IMR-90 (cell line): Measurements from ENCODE around the gene HAUS3. TPM values are rescaled to one million over a fixed set of nuclear protein-coding genes. Genes with fewer than 3 reads are reported as not detected.

Source experiments
- ATAC-seq: fragments of 200-7000 bp; cut with Tn5 transposase; 2 replicates; pipeline ENCODE4 v1.9.1; 2020; ENCODE audit warnings: low read depth, mild to moderate bottlenecking, moderate library complexity
- BruUV-seq: library from RNA; stranded (reverse); fragments of 400-500 nt; replicated peaks from 2 replicates; lab custom pipeline; 2021; lab: Mats Ljungman, UMichigan
- CTCF ChIA-PET: fragments of 300-600 bp; formaldehyde crosslinking; extraction: SDS; loops from one replicate; lab custom pipeline; 2021; ENCODE audit warnings: antibody characterized with exemption; lab: Yijun Ruan, JAX
- POLR2A ChIA-PET: fragments of 300-600 bp; sonication (Branson Sonifier 250); formaldehyde crosslinking; loops from one replicate; lab custom pipeline; 2022; ENCODE audit warnings: antibody characterized with exemption; ENCODE audit not compliant: unreplicated experiment; lab: Charles Lee
- DNase-seq: peaks from one replicate; pipeline ENCODE4 v3.0.0; 2013
- H2AFZ ChIP-seq: replicated peaks from 2 replicates; pipeline ENCODE3; 2013; ENCODE audit warnings: low read length, mild to moderate bottlenecking; ENCODE audit not compliant: poor library complexity
- H2AK5ac ChIP-seq: 2 replicates; pipeline ENCODE4 v1.6.1; 2013; ENCODE audit warnings: low read depth, low read length, inconsistent platforms
- H2AK9ac ChIP-seq: replicated peaks from 2 replicates; pipeline ENCODE3; 2013; ENCODE audit warnings: mild to moderate bottlenecking, low read depth, low read length, moderate library complexity; ENCODE audit not compliant: poor library complexity
- H2BK120ac ChIP-seq: 2 replicates; pipeline ENCODE4 v1.6.1; 2013; ENCODE audit warnings: low read depth, low read length, inconsistent platforms
- H2BK15ac ChIP-seq: 3 replicates; pipeline ENCODE4 v1.6.1; 2013; ENCODE audit warnings: low read depth, low read length, inconsistent platforms
- H2BK20ac ChIP-seq: 2 replicates; pipeline ENCODE4 v1.6.1; 2013; ENCODE audit warnings: low read depth, mild to moderate bottlenecking, inconsistent platforms, low read length, moderate library complexity
- H2BK5ac ChIP-seq: 2 replicates; pipeline ENCODE4 v1.6.1; 2013; ENCODE audit warnings: mild to moderate bottlenecking, low read depth, low read length, inconsistent platforms; ENCODE audit not compliant: poor library complexity, severe bottlenecking
- H3K14ac ChIP-seq: replicated peaks from 2 replicates; pipeline ENCODE4 v1.6.1; 2013; ENCODE audit warnings: low read depth, low read length, inconsistent platforms
- H3K18ac ChIP-seq: 2 replicates; pipeline ENCODE4 v1.6.1; 2013; ENCODE audit warnings: low read depth, low read length, control low read depth
- H3K23ac ChIP-seq: 2 replicates; pipeline ENCODE4 v1.6.1; 2013; ENCODE audit warnings: low read depth, low read length, inconsistent platforms
- H3K27ac ChIP-seq: 2 replicates; pipeline ENCODE4 v1.5.1; 2013; ENCODE audit warnings: mild to moderate bottlenecking, control low read depth, low read length; ENCODE audit not compliant: insufficient read depth
- H3K27me3 ChIP-seq: 2 replicates; pipeline ENCODE4 v1.6.1; 2013; ENCODE audit warnings: low read length; ENCODE audit not compliant: control insufficient read depth, insufficient read depth
- H3K36me3 ChIP-seq: 2 replicates; pipeline ENCODE4 v1.6.1; 2013; ENCODE audit warnings: low read length, mixed read lengths; ENCODE audit not compliant: control insufficient read depth, insufficient read depth
- H3K4ac ChIP-seq: 2 replicates; pipeline ENCODE4 v1.6.1; 2013; ENCODE audit warnings: low read depth, low read length, inconsistent platforms
- H3K4me1 ChIP-seq: 2 replicates; pipeline ENCODE4 v1.6.1; 2013; ENCODE audit warnings: low read length, mixed read lengths; ENCODE audit not compliant: control insufficient read depth, insufficient read depth
- H3K4me2 ChIP-seq: 2 replicates; pipeline ENCODE4 v1.6.1; 2013; ENCODE audit warnings: low read depth, mild to moderate bottlenecking, control low read depth, low read length, moderate library complexity
- H3K4me3 ChIP-seq: 2 replicates; pipeline ENCODE4 v1.5.1; 2013; ENCODE audit warnings: low read depth, mild to moderate bottlenecking, control low read depth, low read length, moderate library complexity; ENCODE audit not compliant: insufficient read depth
- H3K56ac ChIP-seq: 2 replicates; pipeline ENCODE4 v1.6.1; 2013; ENCODE audit warnings: low read length, inconsistent platforms; ENCODE audit not compliant: insufficient read depth; ENCODE audit errors: extremely low read depth
- H3K79me1 ChIP-seq, 2 experiments: 2 replicates each; pipeline ENCODE4 v1.6.1; 2013; ENCODE audit warnings: low read length in 2 of 2, inconsistent platforms in 1 of 2, low read depth in 1 of 2
- H3K9ac ChIP-seq: 2 replicates; pipeline ENCODE4 v1.6.1; 2013; ENCODE audit warnings: low read depth, low read length, control low read depth
- H3K9me1 ChIP-seq: 2 replicates; pipeline ENCODE4 v1.6.1; 2013; ENCODE audit warnings: low read length, inconsistent platforms; ENCODE audit not compliant: insufficient read depth
- H3K9me3 ChIP-seq: 2 replicates; pipeline ENCODE4 v1.6.1; 2013; ENCODE audit warnings: low read length; ENCODE audit not compliant: control insufficient read depth, insufficient read depth
- H4K20me1 ChIP-seq: 2 replicates; pipeline ENCODE4 v1.6.1; 2013; ENCODE audit warnings: low read length, inconsistent platforms; ENCODE audit not compliant: insufficient read depth
- H4K5ac ChIP-seq: 2 replicates; pipeline ENCODE4 v1.6.1; 2013; ENCODE audit warnings: mild to moderate bottlenecking, low read depth, low read length, control low read depth
- H4K8ac ChIP-seq, 2 experiments: 2 replicates each; pipeline ENCODE4 v1.6.1; 2013; ENCODE audit warnings: low read depth in 2 of 2, low read length in 2 of 2, control low read depth in 1 of 2, inconsistent platforms in 1 of 2
- H4K91ac ChIP-seq: 2 replicates; pipeline ENCODE4 v1.6.1; 2013; ENCODE audit warnings: low read depth, low read length, inconsistent platforms; ENCODE audit not compliant: insufficient read depth
- MAZ ChIP-seq: IDR thresholded peaks from 2 replicates; pipeline ENCODE4 v1.6.1; 2012; ENCODE audit warnings: low read depth, mild to moderate bottlenecking, low read length, improper control_type of control experiment, moderate library complexity, borderline replicate concordance
- WGBS, 2 experiments: methylation state at CpG; one replicate each; pipeline versions ENCODE4 v1.1.5 to v1.1.7; 2013; ENCODE audit warnings: missing lambda C conversion rate in 2 of 2; ENCODE audit not compliant: insufficient read length in 1 of 2; ENCODE audit errors: extremely low coverage in 2 of 2; 5-methylcytosine and 5-hydroxymethylcytosine counted together
- dilution Hi-C: fragments of 300-500 bp; cut with HindIII; formaldehyde crosslinking; loops from one replicate; pipeline ENCODE4 v1.14.3; 2018; ENCODE audit warnings: low sequenced_read_pairs; ENCODE audit not compliant: unreplicated experiment
- in situ Hi-C: fragments of 300-500 bp; cut with MboI; formaldehyde crosslinking; loops from 3 replicates; pipeline ENCODE4 v1.14.3; 2019; ENCODE audit warnings: low sequenced_read_pairs, inconsistent platforms, mixed read lengths
- intact Hi-C: fragments of 100-400 bp; cut with micrococcal nuclease; formaldehyde crosslinking; loops from 2 replicates; pipeline ENCODE4 v1.10.0; 2022
- polyA plus RNA-seq, 3 experiments: library from polyadenylated mRNA; depleted of rRNA; stranded (reverse); fragments of >200 nt; gene quantifications; 2 replicates each; pipeline ENCODE4 v1.2.3, GENCODE V29; 2012; ENCODE audit warnings: low replicate concordance in 1 of 3
- total RNA-seq: library from RNA; depleted of rRNA; stranded (reverse); fragments of >200 nt; gene quantifications from 2 replicates; pipeline ENCODE4 v1.2.3, GENCODE V29; 2012

HAUS3 gene
- total and polyA plus RNA-seq, 2 of the 4 experiments (the other 2 are of a cell fraction): 4.3 to 4.8 TPM

DNA sequence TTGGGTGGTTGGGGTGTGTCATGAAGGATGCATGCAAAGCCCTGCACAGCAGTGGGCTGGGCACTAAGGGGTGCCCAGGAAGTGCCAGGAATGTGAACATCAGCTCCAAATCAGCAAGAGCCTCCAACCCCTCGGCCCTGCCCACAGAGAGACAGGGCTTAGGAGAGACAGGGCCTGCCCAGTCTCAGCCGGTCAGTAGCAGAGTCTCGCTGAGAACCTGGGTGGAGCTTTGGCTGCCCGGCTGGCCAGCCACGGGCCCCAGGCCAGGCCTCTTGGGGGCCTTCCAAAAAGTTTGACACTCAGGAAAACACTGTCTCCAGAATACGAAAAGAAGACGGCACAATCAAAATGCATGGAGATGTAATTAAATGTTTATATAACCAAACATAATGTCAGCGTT is 24.3 kb upstream of the HAUS3 start:
- H2BK5ac ChIP-seq: no peak overlapping the region
- 20% methylated on average over 1 of the region's 8 CpGs; no CpG with 5 or more reads in 1 of the 2 experiments for WGBS, 2 experiments
- H3K79me1 ChIP-seq: peaks cover 0 to 4% of the 10 kb centered on the region in 2 experiments; a peak in 2 of 4 replicates
- no peaks in the 10 kb centered on the region for H3K36me3 ChIP-seq
- POLR2A ChIA-PET: no interaction called here
- in situ Hi-C loops (no loop called here), dilution Hi-C loops (no loop called here), intact Hi-C loops (loop anchor here (10.0 kb wide), 1 partner anchor 149 kb away; the partner anchor contains the start of genes CFAP99 and ZFYVE28)
- no peaks in the 10 kb centered on the region for H4K20me1 ChIP-seq
- H2AFZ ChIP-seq: peak overlapping the region; percentile 86
- no peak overlapping the region for H3K4me2 ChIP-seq
- DNase-seq: no peak
- H3K9me1 ChIP-seq: no peaks in the 10 kb centered on the region
- no peak overlapping the region for H3K4me3 ChIP-seq
- H3K56ac ChIP-seq: no peak overlapping the region
- H3K4ac ChIP-seq: 0 out of 2 replicates have a peak overlapping the region, but pooled peaks have one; percentile 43
- no peaks in the 10 kb centered on the region; the same call in 1 of the 2 replicates for H3K27me3 ChIP-seq
- H4K8ac ChIP-seq: 0 out of 4 replicates have a peak overlapping the region, but pooled peaks of 1 of the 2 experiments have one; percentile 59
- no peak overlapping the region for H3K27ac ChIP-seq
- 0 out of 2 replicates have a peak overlapping the region, but pooled peaks have one; percentile 34 for H2BK20ac ChIP-seq
- CTCF ChIA-PET: no interaction called here
- no peak for TF ChIP-seq MAZ
- H2BK15ac ChIP-seq: no peak overlapping the region
- H3K9me3 ChIP-seq: no peaks in the 10 kb centered on the region
- H3K23ac ChIP-seq: no peak overlapping the region
- H2BK120ac ChIP-seq: 0 out of 2 replicates have a peak overlapping the region, but pooled peaks have one; percentile 32
- no peak overlapping the region for H4K91ac ChIP-seq
- H3K14ac ChIP-seq: no peak overlapping the region
- no peak overlapping the region for H3K9ac ChIP-seq
- no peak overlapping the region for H3K18ac ChIP-seq
- no peak for ATAC-seq
- H2AK5ac ChIP-seq: no peak overlapping the region; the same call in 1 of the 2 replicates
- peak overlapping the region; percentile 52 for H2AK9ac ChIP-seq
- peaks cover 3% of the 10 kb centered on the region; the same call in 1 of the 2 replicates for H3K4me1 ChIP-seq
- no peak overlapping the region; the same call in 1 of the 2 replicates for H4K5ac ChIP-seq
- no TSS peak for BruUV-seq
